H9 (cell line): ENCODE results near the gene ZNF341. TPM values are rescaled to one million over a fixed set of nuclear protein-coding genes. Genes with fewer than 3 reads are reported as not detected.

Source experiments
- DNase-seq: peaks from one replicate; pipeline ENCODE4 v3.0.0-alpha.2; 2017
- H2AFZ ChIP-seq: one replicate; pipeline ENCODE4 v1.6.1; 2013; ENCODE audit warnings: mild to moderate bottlenecking, low read length, control low read depth, moderate library complexity
- H2AK5ac ChIP-seq: 2 replicates; pipeline ENCODE4 v1.6.1; 2013; ENCODE audit warnings: low read length, control low read depth, mixed read lengths; ENCODE audit not compliant: insufficient read length
- H2BK120ac ChIP-seq: one replicate; pipeline ENCODE4 v1.6.1; 2013; ENCODE audit warnings: low read depth, mild to moderate bottlenecking, low read length, control low read depth, inconsistent platforms; ENCODE audit not compliant: poor library complexity, severe bottlenecking
- H2BK12ac ChIP-seq: 2 replicates; pipeline ENCODE4 v1.6.1; 2013; ENCODE audit warnings: low read length, control low read depth, mixed read lengths, low read depth; ENCODE audit not compliant: insufficient read length
- H2BK15ac ChIP-seq: 2 replicates; pipeline ENCODE4 v1.6.1; 2013; ENCODE audit warnings: low read depth, low read length, control low read depth
- H2BK20ac ChIP-seq: one replicate; pipeline ENCODE4 v1.6.1; 2013; ENCODE audit warnings: low read depth, mild to moderate bottlenecking, low read length, control low read depth, inconsistent platforms; ENCODE audit not compliant: poor library complexity, severe bottlenecking
- H2BK5ac ChIP-seq: 2 replicates; pipeline ENCODE4 v1.6.1; 2013; ENCODE audit warnings: low read length, control low read depth, mixed read lengths; ENCODE audit not compliant: insufficient read length
- H3K14ac ChIP-seq: 2 replicates; pipeline ENCODE4 v1.6.1; 2013; ENCODE audit warnings: low read length, control low read depth; ENCODE audit not compliant: insufficient read depth
- H3K18ac ChIP-seq: 2 replicates; pipeline ENCODE4 v1.6.1; 2013; ENCODE audit warnings: low read depth, mild to moderate bottlenecking, mixed read lengths, low read length, control low read depth; ENCODE audit not compliant: insufficient read length
- H3K23ac ChIP-seq: 2 replicates; pipeline ENCODE4 v1.6.1; 2013; ENCODE audit warnings: low read length, control low read depth, mixed read lengths, low read depth; ENCODE audit not compliant: insufficient read length
- H3K23me2 ChIP-seq: 2 replicates; pipeline ENCODE4 v1.6.1; 2013; ENCODE audit warnings: low read depth, mild to moderate bottlenecking, mixed read lengths, low read length, control low read depth; ENCODE audit not compliant: insufficient read length, poor library complexity, severe bottlenecking
- H3K27ac ChIP-seq: 2 replicates; pipeline ENCODE4 v1.5.1; 2013; ENCODE audit warnings: low read length, control low read depth, mixed read lengths, low read depth; ENCODE audit not compliant: insufficient read length
- H3K27me3 ChIP-seq: 2 replicates; pipeline ENCODE4 v1.6.1; 2013; ENCODE audit warnings: low read length, control low read depth, inconsistent platforms; ENCODE audit not compliant: insufficient read depth
- H3K4ac ChIP-seq: 2 replicates; pipeline ENCODE4 v1.6.1; 2013; ENCODE audit warnings: low read depth, mild to moderate bottlenecking, control low read depth, inconsistent platforms, low read length, moderate library complexity
- H3K4me1 ChIP-seq: 2 replicates; pipeline ENCODE4 v1.6.1; 2013; ENCODE audit warnings: low read length, control low read depth, inconsistent platforms; ENCODE audit not compliant: insufficient read depth
- H3K4me2 ChIP-seq: 2 replicates; pipeline ENCODE4 v1.6.1; 2013; ENCODE audit warnings: low read length, control low read depth, mixed read lengths; ENCODE audit not compliant: insufficient read length, insufficient read depth
- H3K56ac ChIP-seq: 2 replicates; pipeline ENCODE4 v1.6.1; 2013; ENCODE audit warnings: low read depth, mild to moderate bottlenecking, mixed read lengths, low read length, control low read depth; ENCODE audit not compliant: insufficient read length
- H3K79me1 ChIP-seq: 2 replicates; pipeline ENCODE4 v1.6.1; 2013; ENCODE audit warnings: low read depth, mild to moderate bottlenecking, moderate library complexity, low read length, control low read depth, inconsistent platforms; ENCODE audit not compliant: insufficient read depth, poor library complexity, severe bottlenecking
- H3K79me2 ChIP-seq: 2 replicates; pipeline ENCODE4 v1.6.1; 2013; ENCODE audit warnings: low read length, control low read depth, inconsistent platforms; ENCODE audit not compliant: insufficient read depth
- H3K9ac ChIP-seq: 2 replicates; pipeline ENCODE4 v1.6.1; 2013; ENCODE audit warnings: low read length, control low read depth, mixed read lengths; ENCODE audit not compliant: insufficient read length; ENCODE audit errors: extremely low read depth
- H3K9me3 ChIP-seq: one replicate; pipeline ENCODE4 v1.6.1; 2013; ENCODE audit warnings: low read depth, low read length, inconsistent platforms; ENCODE audit not compliant: control insufficient read depth
- H3T11ph ChIP-seq: one replicate; pipeline ENCODE4 v1.6.1; 2013; ENCODE audit warnings: mild to moderate bottlenecking, low read length, control low read depth, inconsistent platforms
- H4K20me1 ChIP-seq: one replicate; pipeline ENCODE4 v1.6.1; 2013; ENCODE audit not compliant: control insufficient read depth, insufficient read length, insufficient read depth
- H4K5ac ChIP-seq: 2 replicates; pipeline ENCODE4 v1.6.1; 2013; ENCODE audit warnings: low read depth, mild to moderate bottlenecking, mixed read lengths, low read length, control low read depth; ENCODE audit not compliant: insufficient read length
- H4K8ac ChIP-seq: replicated peaks from 2 replicates; pipeline ENCODE4 v1.6.1; 2013; ENCODE audit warnings: low read length, control low read depth, mixed read lengths, low read depth; ENCODE audit not compliant: insufficient read length
- H4K91ac ChIP-seq: 2 replicates; pipeline ENCODE4 v1.6.1; 2013; ENCODE audit warnings: low read depth, mild to moderate bottlenecking, moderate library complexity, mixed read lengths, low read length, control low read depth; ENCODE audit not compliant: insufficient read length
- H3K27ac Mint-ChIP-seq, 3 experiments: 2 replicates in 2 of 3; 3 replicates in 1 of 3; pipeline ENCODE4 v1.8.0; 2020 to 2021; ENCODE audit warnings: mixed read lengths in 3 of 3, mild to moderate bottlenecking in 1 of 3, moderate library complexity in 1 of 3
- H3K27me3 Mint-ChIP-seq: 2 replicates; pipeline ENCODE4 v1.8.0; 2021; ENCODE audit warnings: low read depth, mild to moderate bottlenecking, moderate library complexity, mixed read lengths
- H3K36me3 Mint-ChIP-seq, 3 experiments: 2 replicates in 2 of 3; 3 replicates in 1 of 3; pipeline ENCODE4 v1.8.0; 2020 to 2021; ENCODE audit warnings: low read depth in 3 of 3, mixed read lengths in 3 of 3; ENCODE audit not compliant: insufficient read depth in 1 of 3
- H3K4me1 Mint-ChIP-seq, 2 experiments: 2 replicates each; pipeline ENCODE4 v1.8.0; 2020; ENCODE audit warnings: mixed read lengths in 2 of 2
- H3K4me3 Mint-ChIP-seq, 2 experiments: 2 replicates in 1 of 2; 3 replicates in 1 of 2; pipeline ENCODE4 v1.8.0; 2020 to 2021; ENCODE audit warnings: mild to moderate bottlenecking in 2 of 2, mixed read lengths in 2 of 2, moderate library complexity in 1 of 2
- H3K9me3 Mint-ChIP-seq, 2 experiments: 2 replicates in 1 of 2; 3 replicates in 1 of 2; pipeline ENCODE4 v1.8.0; 2020; ENCODE audit warnings: mild to moderate bottlenecking in 2 of 2, mixed read lengths in 2 of 2, moderate library complexity in 1 of 2
- WGBS: extraction: QIAGEN DNeasy Blood & Tissue Kit; methylation state at CpG from one replicate; pipeline ENCODE4 v1.1.7; 2013; ENCODE audit warnings: missing lambda C conversion rate, low lambda C conversion rate, mixed read lengths; ENCODE audit not compliant: insufficient read length; ENCODE audit errors: extremely low coverage; 5-methylcytosine and 5-hydroxymethylcytosine counted together
- total RNA-seq: library from RNA; stranded (reverse); gene quantifications from 2 replicates; pipeline ENCODE4 v1.2.1, GENCODE V29; 2021
- TF ChIP-seq, protein P1 (sequence below): fragments of 200-600 bp; sonication (generic); conservative IDR thresholded peaks from 3 replicates; pipeline ENCODE4 v1.8.0; 2021; ENCODE audit warnings: antibody characterized with exemption, mild to moderate bottlenecking

Gene ZNF341
- total RNA-seq, 1 experiment from 2014 or later, result 5.2 TPM

DNA sequence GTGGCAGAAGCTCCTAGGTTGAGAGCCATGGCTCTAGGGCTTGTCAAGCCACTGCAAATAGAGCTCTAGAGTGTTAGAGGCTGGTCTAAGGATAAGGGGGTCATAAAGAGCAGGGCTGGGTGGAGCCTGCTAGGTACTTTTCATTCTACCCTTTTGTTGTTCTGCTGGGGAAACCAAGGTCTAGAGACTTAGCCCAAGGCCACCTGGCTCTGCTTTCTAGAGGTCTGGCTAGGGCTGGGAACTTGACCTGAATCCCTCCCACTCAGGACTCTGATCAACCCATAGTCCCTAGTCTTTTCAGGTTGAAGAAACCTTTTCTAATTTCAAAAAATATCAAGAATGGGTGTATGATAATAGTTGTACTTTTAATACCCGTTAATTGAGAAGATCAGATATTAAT is 93.1 kb downstream of the ZNF341 start:
- Histone ChIP-seq H3K27ac (no peak overlapping the region), H2AK5ac (no peak overlapping the region), H4K91ac (no peak overlapping the region), H3K56ac (no peak overlapping the region), H2BK20ac (no peak overlapping the region), H3K79me2 (peaks cover 4% of the 10 kb centered on the region; the same call in 1 of the 2 replicates), H3K4ac (no peak overlapping the region), H3K4me1 (peaks cover 4% of the 10 kb centered on the region; the same call in 1 of the 2 replicates), H4K5ac (no peak overlapping the region), H3K14ac (no peak overlapping the region), H2BK120ac (no peak overlapping the region), H3K18ac (no peak overlapping the region), H3T11ph (no peak overlapping the region), H3K23ac (no peak overlapping the region), H3K27me3 (no peaks in the 10 kb centered on the region), H4K20me1 (no peaks in the 10 kb centered on the region), H3K9me3 (no peaks in the 10 kb centered on the region), H4K8ac (no peak overlapping the region), H3K23me2 (no peaks in the 10 kb centered on the region), H2BK12ac (no peak overlapping the region), H3K4me2 (no peak overlapping the region), H2BK5ac (no peak overlapping the region), H3K79me1 (no peaks in the 10 kb centered on the region), H2BK15ac (no peak overlapping the region), H3K9ac (no peak overlapping the region), H2AFZ (no peak overlapping the region)
- Mint-ChIP-seq H3K27ac (no peak overlapping the region), H3K27me3 (no peaks in the 10 kb centered on the region), H3K36me3 (no peaks in the 10 kb centered on the region; a peak in 1 of 7 replicates), H3K4me3 (no peak overlapping the region), H3K4me1 (peaks cover 40 to 48% of the 10 kb centered on the region in 2 experiments), H3K9me3 (no peaks in the 10 kb centered on the region)
- no CpG with 5 or more reads among the region's 1 CpG for WGBS
- no peak for DNase-seq
- TF ChIP-seq, protein P1, sequence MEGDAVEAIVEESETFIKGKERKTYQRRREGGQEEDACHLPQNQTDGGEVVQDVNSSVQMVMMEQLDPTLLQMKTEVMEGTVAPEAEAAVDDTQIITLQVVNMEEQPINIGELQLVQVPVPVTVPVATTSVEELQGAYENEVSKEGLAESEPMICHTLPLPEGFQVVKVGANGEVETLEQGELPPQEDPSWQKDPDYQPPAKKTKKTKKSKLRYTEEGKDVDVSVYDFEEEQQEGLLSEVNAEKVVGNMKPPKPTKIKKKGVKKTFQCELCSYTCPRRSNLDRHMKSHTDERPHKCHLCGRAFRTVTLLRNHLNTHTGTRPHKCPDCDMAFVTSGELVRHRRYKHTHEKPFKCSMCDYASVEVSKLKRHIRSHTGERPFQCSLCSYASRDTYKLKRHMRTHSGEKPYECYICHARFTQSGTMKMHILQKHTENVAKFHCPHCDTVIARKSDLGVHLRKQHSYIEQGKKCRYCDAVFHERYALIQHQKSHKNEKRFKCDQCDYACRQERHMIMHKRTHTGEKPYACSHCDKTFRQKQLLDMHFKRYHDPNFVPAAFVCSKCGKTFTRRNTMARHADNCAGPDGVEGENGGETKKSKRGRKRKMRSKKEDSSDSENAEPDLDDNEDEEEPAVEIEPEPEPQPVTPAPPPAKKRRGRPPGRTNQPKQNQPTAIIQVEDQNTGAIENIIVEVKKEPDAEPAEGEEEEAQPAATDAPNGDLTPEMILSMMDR, result no peak
